ENCODE results near the gene OXCT1. TPM values are rescaled to one million over a fixed set of nuclear protein-coding genes. Genes with fewer than 3 reads are reported as not detected.

OXCT1 gene
- total and polyA plus RNA-seq, 9 of the 15 experiments (the other 6 are each of a cell fraction or from before 2014, with no cell fraction given) = 24.7 to 61.2 (median 41.9) TPM

- TF ChIP-seq FOXP4 (CRISPR knock-in tag; IDR thresholded peaks at IDR 0.05; ENCODE audit: borderline replicate concordance) = no peak
- TF ChIP-seq LARP7 (IDR thresholded peaks at IDR 0.05) = no peak
- TF ChIP-seq POU5F1 (IDR thresholded peaks at IDR 0.05; ENCODE audit: borderline replicate concordance, low read depth, low read length, partially characterized antibody) = no peak
Measured at GRCh38 chr5:41768692-41769091, 101.5 kb downstream of the OXCT1 start (continued).

- ChIA-PET CTCF (ENCODE audit: low intra/inter-chr PET ratio) (no interaction called here), POLR2A (interaction anchor here (1.6 to 1.7 kb wide), 2 partner anchors 10 to 25 kb away, joined by 5 to 8 read pairs; no protein-coding TSS in a partner anchor)
- Histone ChIP-seq H3K79me2 (ENCODE audit: control insufficient read depth, insufficient read depth, low read length) (no peaks in the 10 kb centered on the region), H2AFZ (ENCODE audit: low read depth, low read length) (no peak overlapping the region), H3K9me3 (replicated peaks; ENCODE audit: control insufficient read depth, insufficient read depth, low read depth, low read length) (no peaks in the 10 kb centered on the region), H3K27ac (ENCODE audit: extremely low read depth, low read depth, low read length) (no peak overlapping the region), H3K9me1 (ENCODE audit: control insufficient read depth, insufficient read depth, low read length) (no peaks in the 10 kb centered on the region), H3K27me3 (ENCODE audit: control insufficient read depth in 2 of 2, insufficient read depth in 2 of 2, low read length in 2 of 2) (no peaks in the 10 kb centered on the region), H3K4me2 (ENCODE audit: insufficient read depth, low read length) (no peak overlapping the region), H3K4me3 (no peak overlapping the region), H4K20me1 (replicated peaks; ENCODE audit: control insufficient read depth, insufficient read depth, low read length) (no peaks in the 10 kb centered on the region), H3K36me3 (ENCODE audit: control insufficient read depth, insufficient read depth, low read length) (peaks cover 15% of the 10 kb centered on the region; the same call in 2 of the 3 replicates), H3K9ac (ENCODE audit: insufficient read depth in 1 of 2, low read depth in 2 of 2, low read length in 2 of 2) (no peak overlapping the region), H3K4me1 (replicated peaks in 1 of 2; ENCODE audit: control insufficient read depth in 2 of 2, insufficient read depth in 2 of 2, low read length in 2 of 2) (no peaks in the 10 kb centered on the region)
- FAIRE-seq (no peak), DNase-seq (ENCODE audit: extremely low read depth in 1 of 4, low spot score in 3 of 4) (no peak), ATAC-seq (no peak)
- in situ Hi-C loops (cut with MboI) (no loop called here), intact Hi-C loops (cut with micrococcal nuclease) (no loop called here)
- BruUV-seq (replicated peaks) = no TSS peak
- TF ChIP-seq TARDBP (IDR thresholded peaks at IDR 0.05) = no peak
- TF ChIP-seq, protein P1, sequence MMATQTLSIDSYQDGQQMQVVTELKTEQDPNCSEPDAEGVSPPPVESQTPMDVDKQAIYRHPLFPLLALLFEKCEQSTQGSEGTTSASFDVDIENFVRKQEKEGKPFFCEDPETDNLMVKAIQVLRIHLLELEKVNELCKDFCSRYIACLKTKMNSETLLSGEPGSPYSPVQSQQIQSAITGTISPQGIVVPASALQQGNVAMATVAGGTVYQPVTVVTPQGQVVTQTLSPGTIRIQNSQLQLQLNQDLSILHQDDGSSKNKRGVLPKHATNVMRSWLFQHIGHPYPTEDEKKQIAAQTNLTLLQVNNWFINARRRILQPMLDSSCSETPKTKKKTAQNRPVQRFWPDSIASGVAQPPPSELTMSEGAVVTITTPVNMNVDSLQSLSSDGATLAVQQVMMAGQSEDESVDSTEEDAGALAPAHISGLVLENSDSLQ (IDR thresholded peaks at IDR 0.05) = no peak
- TF ChIP-seq, protein P2, sequence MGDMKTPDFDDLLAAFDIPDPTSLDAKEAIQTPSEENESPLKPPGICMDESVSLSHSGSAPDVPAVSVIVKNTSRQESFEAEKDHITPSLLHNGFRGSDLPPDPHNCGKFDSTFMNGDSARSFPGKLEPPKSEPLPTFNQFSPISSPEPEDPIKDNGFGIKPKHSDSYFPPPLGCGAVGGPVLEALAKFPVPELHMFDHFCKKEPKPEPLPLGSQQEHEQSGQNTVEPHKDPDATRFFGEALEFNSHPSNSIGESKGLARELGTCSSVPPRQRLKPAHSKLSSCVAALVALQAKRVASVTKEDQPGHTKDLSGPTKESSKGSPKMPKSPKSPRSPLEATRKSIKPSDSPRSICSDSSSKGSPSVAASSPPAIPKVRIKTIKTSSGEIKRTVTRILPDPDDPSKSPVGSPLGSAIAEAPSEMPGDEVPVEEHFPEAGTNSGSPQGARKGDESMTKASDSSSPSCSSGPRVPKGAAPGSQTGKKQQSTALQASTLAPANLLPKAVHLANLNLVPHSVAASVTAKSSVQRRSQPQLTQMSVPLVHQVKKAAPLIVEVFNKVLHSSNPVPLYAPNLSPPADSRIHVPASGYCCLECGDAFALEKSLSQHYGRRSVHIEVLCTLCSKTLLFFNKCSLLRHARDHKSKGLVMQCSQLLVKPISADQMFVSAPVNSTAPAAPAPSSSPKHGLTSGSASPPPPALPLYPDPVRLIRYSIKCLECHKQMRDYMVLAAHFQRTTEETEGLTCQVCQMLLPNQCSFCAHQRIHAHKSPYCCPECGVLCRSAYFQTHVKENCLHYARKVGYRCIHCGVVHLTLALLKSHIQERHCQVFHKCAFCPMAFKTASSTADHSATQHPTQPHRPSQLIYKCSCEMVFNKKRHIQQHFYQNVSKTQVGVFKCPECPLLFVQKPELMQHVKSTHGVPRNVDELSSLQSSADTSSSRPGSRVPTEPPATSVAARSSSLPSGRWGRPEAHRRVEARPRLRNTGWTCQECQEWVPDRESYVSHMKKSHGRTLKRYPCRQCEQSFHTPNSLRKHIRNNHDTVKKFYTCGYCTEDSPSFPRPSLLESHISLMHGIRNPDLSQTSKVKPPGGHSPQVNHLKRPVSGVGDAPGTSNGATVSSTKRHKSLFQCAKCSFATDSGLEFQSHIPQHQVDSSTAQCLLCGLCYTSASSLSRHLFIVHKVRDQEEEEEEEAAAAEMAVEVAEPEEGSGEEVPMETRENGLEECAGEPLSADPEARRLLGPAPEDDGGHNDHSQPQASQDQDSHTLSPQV (IDR thresholded peaks at IDR 0.05) = no peak
- no peak for TF ChIP-seq TAL1 (IDR thresholded peaks at IDR 0.05)
- no peak for TF ChIP-seq ZKSCAN1 (IDR thresholded peaks at IDR 0.05; ENCODE audit: low read depth, low read length)
- TF ChIP-seq, protein P3, sequence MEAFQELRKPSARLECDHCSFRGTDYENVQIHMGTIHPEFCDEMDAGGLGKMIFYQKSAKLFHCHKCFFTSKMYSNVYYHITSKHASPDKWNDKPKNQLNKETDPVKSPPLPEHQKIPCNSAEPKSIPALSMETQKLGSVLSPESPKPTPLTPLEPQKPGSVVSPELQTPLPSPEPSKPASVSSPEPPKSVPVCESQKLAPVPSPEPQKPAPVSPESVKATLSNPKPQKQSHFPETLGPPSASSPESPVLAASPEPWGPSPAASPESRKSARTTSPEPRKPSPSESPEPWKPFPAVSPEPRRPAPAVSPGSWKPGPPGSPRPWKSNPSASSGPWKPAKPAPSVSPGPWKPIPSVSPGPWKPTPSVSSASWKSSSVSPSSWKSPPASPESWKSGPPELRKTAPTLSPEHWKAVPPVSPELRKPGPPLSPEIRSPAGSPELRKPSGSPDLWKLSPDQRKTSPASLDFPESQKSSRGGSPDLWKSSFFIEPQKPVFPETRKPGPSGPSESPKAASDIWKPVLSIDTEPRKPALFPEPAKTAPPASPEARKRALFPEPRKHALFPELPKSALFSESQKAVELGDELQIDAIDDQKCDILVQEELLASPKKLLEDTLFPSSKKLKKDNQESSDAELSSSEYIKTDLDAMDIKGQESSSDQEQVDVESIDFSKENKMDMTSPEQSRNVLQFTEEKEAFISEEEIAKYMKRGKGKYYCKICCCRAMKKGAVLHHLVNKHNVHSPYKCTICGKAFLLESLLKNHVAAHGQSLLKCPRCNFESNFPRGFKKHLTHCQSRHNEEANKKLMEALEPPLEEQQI (IDR thresholded peaks at IDR 0.05) = no peak
- TF ChIP-seq BRD4 (IDR thresholded peaks at IDR 0.05) = no peak
- no peak for TF ChIP-seq ETS2 (tag; IDR thresholded peaks at IDR 0.05; ENCODE audit: borderline replicate concordance, poor library complexity, severe bottlenecking)
- TF ChIP-seq ZNF589 (CRISPR knock-in tag; IDR thresholded peaks at IDR 0.05; ENCODE audit: low read depth) = no peak
- no peak for TF ChIP-seq U2AF1 (optimal IDR thresholded peaks at IDR 0.05; ENCODE audit: low read depth, low read length)
Measured at GRCh38 chr5:41764650-41765049, 105.6 kb downstream of the OXCT1 start.

All from K562 (cell line).